ENCODE data around the gene CARMIL3. TPM values are rescaled to one million over a fixed set of nuclear protein-coding genes. Genes with fewer than 3 reads are reported as not detected.

The CARMIL3 gene
- total RNA-seq, 1 experiment from 2014 or later = not detected

DNA sequence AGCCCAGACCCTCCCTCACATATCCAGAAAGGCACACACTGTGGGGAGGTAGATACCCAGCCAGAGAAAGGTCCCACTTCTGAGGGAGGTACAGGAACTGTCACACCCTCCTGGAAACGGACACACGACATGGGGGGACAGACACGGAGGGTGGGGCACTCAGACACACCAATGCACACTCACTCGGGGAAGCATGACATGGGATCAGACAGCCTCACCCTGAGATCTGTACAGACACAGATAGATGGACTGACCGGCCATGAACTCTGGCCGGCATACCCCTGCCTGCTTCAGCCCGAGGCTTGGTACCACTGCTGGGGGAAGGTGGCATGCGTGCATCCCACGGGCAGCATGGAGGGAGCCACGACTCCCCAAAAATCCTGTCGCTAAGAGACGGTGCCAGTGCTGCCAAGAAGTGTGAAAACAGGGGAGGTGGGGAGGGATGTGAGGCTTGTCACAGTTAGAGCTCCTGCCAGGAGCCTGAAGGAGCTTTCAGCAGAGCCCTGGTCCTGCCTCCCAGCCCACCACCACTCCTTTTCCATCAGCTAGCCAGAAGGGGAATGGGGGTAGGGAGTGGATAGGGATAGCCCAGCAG lies 20.1 kb downstream of the CARMIL3 start:
- Histone ChIP-seq H3K4me3 (ENCODE audit: low read length) (no peak overlapping the region), H3K9me2 (replicated peaks; ENCODE audit: low read length) (no peaks in the 10 kb centered on the region), H3F3A (ENCODE audit: low read length, unreplicated experiment) (no peaks in the 10 kb centered on the region), H2AFZ (ENCODE audit: low read length) (no peak overlapping the region), H4K20me1 (ENCODE audit: low read length) (no peaks in the 10 kb centered on the region), H3K9me3 (ENCODE audit: low read length) (no peaks in the 10 kb centered on the region), H3K9ac (ENCODE audit: low read length) (no peak overlapping the region), H3K36me3 (ENCODE audit: low read depth, low read length) (no peaks in the 10 kb centered on the region), H3K27me3 (ENCODE audit: low read length) (peaks cover 14% of the 10 kb centered on the region; the same call in 1 of the 2 replicates), H3K4me1 (ENCODE audit: insufficient read depth, low read length) (no peaks in the 10 kb centered on the region), H3K27ac (ENCODE audit: low read length) (no peak overlapping the region), H3K4me2 (ENCODE audit: low read length) (no peak overlapping the region), H3K79me2 (ENCODE audit: low read length) (no peaks in the 10 kb centered on the region)
- TF ChIP-seq EZH2phosphoT487 (IDR thresholded peaks at IDR 0.05; ENCODE audit: borderline replicate concordance, low read length) (no peak), EZH2 (IDR thresholded peaks at IDR 0.05; ENCODE audit: low read length, unreplicated experiment) (no peak)
- TF ChIP-seq, protein P1, sequence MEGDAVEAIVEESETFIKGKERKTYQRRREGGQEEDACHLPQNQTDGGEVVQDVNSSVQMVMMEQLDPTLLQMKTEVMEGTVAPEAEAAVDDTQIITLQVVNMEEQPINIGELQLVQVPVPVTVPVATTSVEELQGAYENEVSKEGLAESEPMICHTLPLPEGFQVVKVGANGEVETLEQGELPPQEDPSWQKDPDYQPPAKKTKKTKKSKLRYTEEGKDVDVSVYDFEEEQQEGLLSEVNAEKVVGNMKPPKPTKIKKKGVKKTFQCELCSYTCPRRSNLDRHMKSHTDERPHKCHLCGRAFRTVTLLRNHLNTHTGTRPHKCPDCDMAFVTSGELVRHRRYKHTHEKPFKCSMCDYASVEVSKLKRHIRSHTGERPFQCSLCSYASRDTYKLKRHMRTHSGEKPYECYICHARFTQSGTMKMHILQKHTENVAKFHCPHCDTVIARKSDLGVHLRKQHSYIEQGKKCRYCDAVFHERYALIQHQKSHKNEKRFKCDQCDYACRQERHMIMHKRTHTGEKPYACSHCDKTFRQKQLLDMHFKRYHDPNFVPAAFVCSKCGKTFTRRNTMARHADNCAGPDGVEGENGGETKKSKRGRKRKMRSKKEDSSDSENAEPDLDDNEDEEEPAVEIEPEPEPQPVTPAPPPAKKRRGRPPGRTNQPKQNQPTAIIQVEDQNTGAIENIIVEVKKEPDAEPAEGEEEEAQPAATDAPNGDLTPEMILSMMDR (conservative IDR thresholded peaks at IDR 0.05; ENCODE audit: low read depth, low read length) = no peak
- BruUV-seq (replicated peaks) = no TSS peak
- intact Hi-C loops (cut with micrococcal nuclease) = no loop called here
- DNase-seq = no peak
- ATAC-seq = no peak
- POLR2A ChIA-PET (ENCODE audit: unreplicated experiment) = no interaction called here
- CTCF ChIA-PET = no interaction called here

DNA sequence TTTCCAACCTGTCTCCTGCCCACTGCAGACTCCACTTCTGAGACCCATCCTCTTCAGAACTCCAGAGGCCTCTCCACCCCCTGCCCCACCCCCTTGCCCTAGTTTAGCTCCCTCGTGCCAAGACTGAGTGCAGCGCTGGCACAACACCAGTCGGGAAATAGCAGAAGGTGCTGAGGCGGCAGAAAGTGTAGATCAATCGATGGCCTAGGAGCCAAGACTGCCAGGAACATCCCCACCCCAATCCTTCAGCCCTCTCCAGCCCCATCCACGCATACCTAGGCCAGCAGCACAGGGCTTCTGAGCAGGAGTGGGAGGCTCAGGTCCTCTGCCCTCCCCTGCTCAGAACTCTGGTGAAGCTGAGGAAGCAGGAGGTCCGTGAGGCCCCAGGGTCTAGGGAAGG lies 20.6 kb downstream of the CARMIL3 start:
- DNase-seq = no peak
- no peak overlapping the region for H3K27ac ChIP-seq (ENCODE audit: low read length)
- no peak overlapping the region for H3K9ac ChIP-seq (ENCODE audit: low read length)
- intact Hi-C loops (cut with micrococcal nuclease) = no loop called here
- ChIA-PET POLR2A (ENCODE audit: unreplicated experiment) (no interaction called here), CTCF (no interaction called here)
- no peaks in the 10 kb centered on the region for H3K9me2 ChIP-seq (replicated peaks; ENCODE audit: low read length)
- H2AFZ ChIP-seq (ENCODE audit: low read length) = no peak overlapping the region
- no peaks in the 10 kb centered on the region for H3K36me3 ChIP-seq (ENCODE audit: low read depth, low read length)
- no peaks in the 10 kb centered on the region for H3K9me3 ChIP-seq (ENCODE audit: low read length)
- TF ChIP-seq, protein P1 (conservative IDR thresholded peaks at IDR 0.05; ENCODE audit: low read depth, low read length) = no peak
- TF ChIP-seq EZH2 (IDR thresholded peaks at IDR 0.05; ENCODE audit: low read length, unreplicated experiment) (no peak), EZH2phosphoT487 (IDR thresholded peaks at IDR 0.05; ENCODE audit: borderline replicate concordance, low read length) (no peak)
- H3K4me3 ChIP-seq (ENCODE audit: low read length) = no peak overlapping the region
- no TSS peak for BruUV-seq (replicated peaks)
- no peaks in the 10 kb centered on the region for H3K4me1 ChIP-seq (ENCODE audit: insufficient read depth, low read length)
- H4K20me1 ChIP-seq (ENCODE audit: low read length) = no peaks in the 10 kb centered on the region
- ATAC-seq = no peak
- H3K79me2 ChIP-seq (ENCODE audit: low read length) = no peaks in the 10 kb centered on the region
- H3K4me2 ChIP-seq (ENCODE audit: low read length) = no peak overlapping the region
- peaks cover 14% of the 10 kb centered on the region; the same call in 1 of the 2 replicates for H3K27me3 ChIP-seq (ENCODE audit: low read length)
- H3F3A ChIP-seq (ENCODE audit: low read length, unreplicated experiment) = no peaks in the 10 kb centered on the region
